GM18951 (cell line): ENCODE data around the gene TMIE.

Experiments
- POLR2A ChIP-seq: IDR thresholded peaks from 4 replicates; pipeline ENCODE4 v1.6.1; 2011; ENCODE audit warnings: mild to moderate bottlenecking; ENCODE audit not compliant: insufficient read length, insufficient read depth; ENCODE audit errors: extremely low read depth
- in situ Hi-C: fragments of 300-500 bp; cut with MboI; formaldehyde crosslinking; loops from one replicate; pipeline ENCODE4 v1.12.0; 2022; ENCODE audit warnings: low sequenced_read_pairs, mixed read lengths, inconsistent platforms; ENCODE audit not compliant: unreplicated experiment

The TMIE gene

DNA sequence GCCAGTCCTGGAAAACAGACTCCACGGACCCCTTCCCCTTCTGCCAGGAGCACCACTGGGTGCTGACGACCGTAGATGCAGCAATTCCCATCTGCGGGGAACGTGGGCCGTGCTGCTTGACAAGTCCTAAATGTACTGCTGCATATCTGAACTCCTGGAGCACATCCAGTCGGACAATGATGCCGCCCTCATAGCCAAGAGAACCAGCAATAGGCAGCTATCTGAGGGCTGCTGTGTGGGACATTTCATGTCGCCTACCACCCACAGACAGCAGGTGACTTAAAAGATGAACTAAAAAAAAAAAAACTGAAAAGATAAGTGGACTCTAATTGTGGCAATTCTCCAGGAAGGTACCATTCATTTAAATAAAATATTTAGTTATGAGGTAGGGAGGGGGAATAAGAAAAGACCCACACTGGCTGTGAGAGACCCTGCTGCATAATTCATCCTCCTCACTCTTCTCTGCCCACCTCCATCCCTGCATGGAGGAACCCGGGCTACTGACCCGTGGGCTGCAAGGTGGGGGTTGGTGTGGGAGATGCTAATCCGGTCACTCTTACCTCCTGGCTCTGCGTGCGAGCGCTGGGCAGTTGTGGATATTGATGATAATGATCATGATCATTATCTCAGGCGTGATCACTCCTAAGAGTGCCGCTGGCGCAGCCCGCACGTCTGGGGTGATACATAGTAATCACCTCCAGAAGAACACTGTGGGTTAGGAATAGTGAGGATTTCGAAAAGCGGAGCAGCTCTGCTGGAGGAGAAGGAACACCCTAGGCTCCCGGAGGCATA, 36.0 kb upstream of the TMIE start:
- in situ Hi-C loops: no loop called here
- TF ChIP-seq POLR2A: no peak

DNA sequence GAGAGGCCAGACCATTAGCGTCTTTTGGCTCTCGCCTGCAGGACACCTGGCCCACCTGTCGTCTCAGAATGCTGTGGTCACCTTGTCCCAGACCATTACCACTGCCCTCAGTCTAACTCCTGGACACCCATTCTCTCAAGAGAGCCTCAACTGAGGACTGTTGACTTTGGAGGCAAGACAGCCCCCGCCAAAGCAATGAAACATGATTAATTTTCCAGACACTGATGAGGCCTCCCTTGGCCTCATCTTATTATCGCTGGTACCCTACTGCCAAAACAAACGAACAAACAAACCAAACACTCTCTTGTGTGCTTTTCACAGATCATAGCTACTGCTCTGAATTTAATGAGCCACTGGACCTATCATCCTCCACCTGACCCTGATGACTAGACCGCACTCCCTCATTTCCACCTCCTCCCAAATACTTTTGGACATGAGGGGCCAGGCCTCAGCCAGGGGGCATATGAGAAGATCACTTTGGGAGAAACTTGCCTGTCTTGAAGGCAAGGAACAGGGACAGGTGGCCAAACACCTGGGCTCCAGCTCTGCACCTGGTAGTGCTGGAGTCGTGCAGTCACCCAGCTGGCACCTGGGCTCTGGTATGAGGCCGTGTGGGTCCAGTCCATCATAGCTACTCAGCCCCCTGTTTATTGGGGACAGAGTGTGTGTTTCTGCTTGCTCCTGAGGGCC, 35.3 kb upstream of the TMIE start:
- in situ Hi-C loops: no loop called here
- TF ChIP-seq POLR2A: no peak

- in situ Hi-C loops: no loop called here
- TF ChIP-seq POLR2A: no peak
Observed at GRCh38 chr3:46666453-46666845, 34.7 kb upstream of the TMIE start.

- in situ Hi-C loops: no loop called here
- TF ChIP-seq POLR2A: no peak
Observed at GRCh38 chr3:46667061-46667621, 34.1 kb upstream of the TMIE start.

- TF ChIP-seq POLR2A: no peak
- in situ Hi-C loops: no loop called here
Observed at GRCh38 chr3:46667657-46668056, 33.5 kb upstream of the TMIE start.

DNA sequence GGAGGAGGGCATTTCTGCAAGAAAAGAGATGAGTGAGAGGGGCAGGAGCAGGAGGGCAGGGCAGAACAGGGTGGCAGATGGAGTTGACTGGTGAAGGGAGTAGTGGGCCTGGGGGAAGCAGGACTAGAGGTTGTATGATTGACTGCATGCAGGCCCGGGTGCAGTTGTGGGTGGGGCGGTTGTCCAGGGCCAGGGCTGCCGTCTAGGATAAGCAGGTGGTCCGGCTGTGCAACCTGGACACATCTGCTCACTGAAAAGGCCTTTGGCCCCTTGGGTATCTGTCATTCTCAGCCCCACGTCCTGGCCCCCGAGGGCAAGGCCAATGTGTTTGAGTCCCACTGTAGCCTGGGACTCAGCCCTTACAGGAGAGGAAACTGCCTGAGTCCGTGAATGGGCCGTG, 33.1 kb upstream of the TMIE start:
- no peak for TF ChIP-seq POLR2A
- in situ Hi-C loops: no loop called here

DNA sequence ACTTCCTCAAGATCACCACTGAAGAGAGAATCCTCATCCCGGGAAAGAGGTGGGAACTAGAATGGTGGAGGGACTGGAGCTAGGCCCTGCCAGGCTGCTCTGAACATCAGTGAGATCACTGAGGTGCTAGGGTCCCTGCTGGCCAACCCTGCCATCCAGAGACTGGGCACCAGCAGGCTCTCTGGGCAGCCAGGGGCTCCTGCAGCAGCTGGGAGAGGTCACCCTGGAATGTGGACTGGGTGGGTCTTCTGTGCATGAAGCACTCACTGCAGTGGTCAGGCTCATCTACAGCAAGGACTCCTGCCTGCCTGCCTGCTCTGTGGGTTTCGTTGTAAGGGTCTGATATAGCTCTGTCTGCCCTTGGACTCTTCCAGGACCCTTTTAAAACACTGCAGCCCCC, 32.6 kb upstream of the TMIE start:
- in situ Hi-C loops: no loop called here

GRCh38 chr3:46669191-46669999, 31.8 kb upstream of the TMIE start:
- in situ Hi-C loops: no loop called here
- TF ChIP-seq POLR2A: no peak

More for the DNA sequence above, 32.6 kb upstream of the TMIE start:
- TF ChIP-seq POLR2A: no peak

- in situ Hi-C loops: no loop called here
Observed at GRCh38 chr3:46670000-46670890, 30.9 kb upstream of the TMIE start.

DNA sequence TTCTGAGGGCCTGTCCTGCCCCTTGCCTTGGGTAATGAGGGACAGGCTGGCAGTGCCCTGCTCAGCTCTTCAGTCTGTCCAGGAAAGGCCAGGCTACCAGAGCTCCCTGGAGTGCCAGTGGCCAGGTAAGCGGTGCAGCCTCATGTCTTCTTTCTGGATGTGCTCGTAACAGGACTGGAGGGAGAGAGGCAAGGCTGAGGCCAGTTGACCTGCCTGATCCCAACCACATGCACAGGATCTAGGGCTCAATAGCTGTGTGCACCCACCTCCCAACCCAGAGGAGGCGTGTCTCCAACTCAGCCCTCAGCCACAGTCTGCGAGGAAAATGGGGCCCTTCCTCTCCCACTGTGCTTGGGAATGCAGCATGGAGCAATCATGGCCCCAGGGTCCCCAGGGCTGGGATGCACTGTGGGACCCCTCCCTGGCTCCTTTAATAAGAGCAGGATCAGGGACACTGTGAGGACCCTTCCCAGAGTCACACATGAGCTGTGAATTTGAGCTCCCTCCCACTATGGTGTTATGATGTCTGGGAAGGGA, 30.2 kb upstream of the TMIE start:
- TF ChIP-seq POLR2A: no peak
- in situ Hi-C loops: no loop called here

More at GRCh38 chr3:46670000-46670890, 30.9 kb upstream of the TMIE start:
- no peak for TF ChIP-seq POLR2A

GRCh38 chr3:46671541-46672348, 29.4 kb upstream of the TMIE start:
- TF ChIP-seq POLR2A: no peak
- in situ Hi-C loops: no loop called here
